Measurements from ENCODE around the gene COL11A2.

The COL11A2 gene

DNA sequence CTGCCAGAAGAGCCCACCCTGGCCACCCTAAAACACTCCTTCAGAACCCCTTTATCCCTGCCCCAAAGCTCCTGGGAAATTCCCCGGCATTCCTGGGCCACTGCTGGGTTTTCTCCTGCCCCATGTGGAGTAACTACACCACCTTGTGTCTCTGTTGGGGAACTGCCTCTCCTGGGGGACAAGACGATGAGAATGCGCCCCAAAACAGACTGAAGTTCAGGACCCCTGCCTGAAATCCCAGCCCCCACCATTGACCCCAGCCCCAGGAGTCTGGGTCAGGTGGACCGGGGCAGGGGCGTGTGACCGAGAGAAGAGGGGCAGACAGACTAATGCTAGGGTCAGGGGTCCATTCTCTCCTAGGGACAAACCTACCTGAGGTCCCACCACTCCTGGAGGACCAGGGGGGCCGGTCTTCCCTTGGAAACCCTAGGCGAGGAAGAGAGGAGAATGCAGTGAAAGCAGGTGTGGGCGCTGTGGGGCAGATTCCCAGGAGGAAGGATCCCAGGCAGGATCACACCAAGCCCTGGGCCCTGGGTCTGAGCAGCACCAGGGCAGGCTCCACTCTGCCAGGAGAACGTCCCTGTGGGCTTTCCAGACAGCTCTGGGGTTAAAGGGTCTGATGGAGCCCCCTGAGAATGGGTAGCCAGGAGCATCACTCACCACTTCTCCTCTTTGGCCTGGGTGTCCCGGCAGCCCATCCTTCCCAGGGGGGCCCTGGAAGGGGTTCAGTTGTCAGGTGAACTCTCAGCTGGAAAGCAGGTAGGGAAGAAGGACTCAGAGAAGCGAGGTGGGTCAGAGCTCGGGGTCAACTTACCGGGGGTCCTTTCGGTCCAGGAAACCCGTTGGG is 19.4 kb downstream of the COL11A2 start:
- in situ Hi-C loops (cut with HindIII; ENCODE audit: low sequenced_read_pairs), result no loop called here

- in situ Hi-C loops (cut with HindIII; ENCODE audit: low sequenced_read_pairs), result no loop called here
Observed at GRCh38 chr6:33171880-33172687, 20.2 kb downstream of the COL11A2 start.

DNA sequence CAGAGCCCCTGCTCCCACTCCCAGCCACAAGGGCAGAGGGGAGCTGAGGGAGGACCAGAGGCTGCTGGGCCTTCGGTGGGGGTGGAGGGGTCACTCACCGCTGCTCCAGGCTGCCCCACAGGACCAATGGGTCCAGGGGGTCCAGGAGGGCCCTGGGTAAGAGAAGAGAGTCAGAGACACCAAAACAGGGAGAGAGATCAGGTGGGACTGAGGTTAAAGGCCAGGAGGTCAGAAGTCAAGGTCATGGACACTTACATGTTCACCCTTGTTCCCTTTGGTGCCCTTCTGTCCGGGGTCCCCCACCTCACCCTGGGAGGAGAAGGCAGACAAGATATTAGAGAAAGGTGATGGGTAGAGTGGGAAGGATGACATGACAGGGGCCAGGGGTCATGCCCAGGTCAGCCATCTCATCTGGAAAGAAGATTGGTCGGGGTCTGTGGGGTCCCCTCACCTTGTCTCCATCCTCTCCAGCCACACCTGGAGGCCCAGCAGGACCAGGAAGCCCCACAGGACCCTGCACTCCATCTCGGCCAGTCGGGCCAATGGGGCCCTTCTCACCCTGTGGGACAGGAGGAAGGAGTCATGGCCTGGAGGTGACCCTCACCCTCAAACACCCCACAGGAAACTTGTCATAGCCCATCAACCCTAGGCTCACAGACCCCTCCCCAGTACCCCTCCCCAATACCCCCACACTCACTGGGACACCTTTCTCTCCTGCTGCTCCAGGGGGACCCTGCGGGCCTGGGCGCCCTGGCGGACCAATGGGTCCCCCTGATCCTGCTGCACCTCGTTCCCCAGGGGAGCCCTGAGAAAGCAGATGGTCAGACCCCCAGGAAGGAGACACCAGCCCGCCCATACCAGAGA is 21.0 kb downstream of the COL11A2 start:
- in situ Hi-C loops (cut with HindIII; ENCODE audit: low sequenced_read_pairs), result no loop called here

- in situ Hi-C loops (cut with HindIII; ENCODE audit: low sequenced_read_pairs), result no loop called here
Observed at GRCh38 chr6:33170176-33171015, 21.9 kb downstream of the COL11A2 start.

DNA sequence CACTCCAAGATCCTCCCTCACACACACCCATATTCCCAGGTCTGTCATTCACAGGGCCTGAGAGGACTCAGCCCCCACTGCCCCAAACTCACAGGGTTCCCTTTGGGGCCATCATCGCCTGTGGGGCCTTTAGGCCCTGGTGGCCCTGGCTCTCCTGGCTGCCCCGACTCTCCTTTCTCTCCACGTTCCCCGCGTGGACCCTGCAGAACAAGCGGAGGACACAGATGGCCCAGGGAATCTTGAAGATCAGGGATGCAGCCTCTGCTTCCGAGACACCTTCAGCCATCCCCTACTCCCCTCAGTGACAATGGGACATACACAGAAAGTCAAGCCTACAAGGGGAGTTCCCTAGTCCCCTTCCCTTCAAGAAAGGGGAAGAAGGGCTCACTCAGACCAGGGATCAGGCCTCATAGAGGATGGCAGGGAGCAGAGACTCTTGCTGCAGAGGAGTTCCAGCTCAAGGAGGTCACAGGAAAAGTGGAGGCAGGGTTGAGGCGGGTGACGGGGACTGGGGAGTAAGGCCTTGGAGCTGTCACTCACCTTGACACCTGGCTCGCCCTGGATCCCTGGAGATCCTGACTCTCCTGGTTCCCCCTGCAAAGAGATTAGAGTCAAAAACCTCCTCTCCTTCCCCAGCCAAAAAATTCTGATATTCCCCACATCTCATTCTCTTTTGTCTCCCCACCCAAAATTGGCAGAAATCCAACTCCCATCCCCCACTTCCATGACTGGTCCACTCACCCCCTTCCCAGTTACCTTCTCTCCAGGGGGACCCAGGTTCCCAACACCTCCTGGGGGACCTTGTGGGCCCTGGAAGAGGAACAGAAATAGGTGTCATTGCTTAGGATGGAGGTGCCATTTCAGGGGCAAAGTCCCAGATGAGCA is 22.7 kb downstream of the COL11A2 start:
- in situ Hi-C loops (cut with HindIII; ENCODE audit: low sequenced_read_pairs), result no loop called here

- in situ Hi-C loops (cut with HindIII; ENCODE audit: low sequenced_read_pairs), result no loop called here
Observed at GRCh38 chr6:33168639-33169038, 23.6 kb downstream of the COL11A2 start.

- in situ Hi-C loops (cut with HindIII; ENCODE audit: low sequenced_read_pairs), result no loop called here
Observed at GRCh38 chr6:33168284-33168601, 24.0 kb downstream of the COL11A2 start.

GRCh38 chr6:33167374-33168283 is 24.6 kb downstream of the COL11A2 start:
- in situ Hi-C loops (cut with HindIII; ENCODE audit: low sequenced_read_pairs), result no loop called here

- in situ Hi-C loops (cut with HindIII; ENCODE audit: low sequenced_read_pairs), result no loop called here
Observed at GRCh38 chr6:33166811-33167210, 25.5 kb downstream of the COL11A2 start.

GRCh38 chr6:33166363-33166762 is 25.9 kb downstream of the COL11A2 start:
- in situ Hi-C loops (cut with HindIII; ENCODE audit: low sequenced_read_pairs), result no loop called here

DNA sequence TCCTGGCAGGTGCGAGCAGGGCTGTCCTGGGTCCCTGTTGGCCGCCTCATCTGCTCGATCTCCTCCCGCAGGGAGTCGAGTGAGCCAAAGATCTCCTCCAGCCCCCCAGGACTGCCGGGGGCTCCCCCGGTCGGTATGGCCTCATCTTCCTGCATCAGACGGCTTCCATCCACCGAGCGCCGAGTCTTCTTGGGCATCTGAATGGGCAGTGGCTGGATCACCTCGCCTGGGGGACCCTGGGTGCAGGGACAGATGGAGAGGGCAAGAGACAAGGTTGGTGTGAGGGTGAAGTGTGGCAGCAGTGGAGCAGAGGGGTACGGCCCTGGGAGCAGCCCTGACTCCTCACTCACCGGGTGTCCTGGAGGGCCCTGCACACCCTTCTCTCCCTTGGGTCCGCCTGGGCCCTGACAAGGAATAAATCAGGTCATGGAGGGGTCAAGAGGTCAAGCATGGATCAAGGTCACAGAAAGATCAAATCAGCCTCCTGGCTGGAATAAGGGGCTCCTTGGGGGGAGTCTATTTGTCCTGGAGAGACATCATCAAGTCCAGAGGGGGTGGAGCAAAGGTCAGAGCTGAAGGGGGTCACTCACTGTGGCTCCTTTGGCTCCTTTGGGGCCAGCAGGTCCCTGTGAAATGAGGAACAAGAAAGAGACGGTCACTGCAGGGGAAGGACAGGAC is 26.5 kb downstream of the COL11A2 start:
- in situ Hi-C loops (cut with HindIII; ENCODE audit: low sequenced_read_pairs), result no loop called here

GRCh38 chr6:33164665-33165373 is 27.4 kb downstream of the COL11A2 start:
- in situ Hi-C loops (cut with HindIII; ENCODE audit: low sequenced_read_pairs), result no loop called here

DNA sequence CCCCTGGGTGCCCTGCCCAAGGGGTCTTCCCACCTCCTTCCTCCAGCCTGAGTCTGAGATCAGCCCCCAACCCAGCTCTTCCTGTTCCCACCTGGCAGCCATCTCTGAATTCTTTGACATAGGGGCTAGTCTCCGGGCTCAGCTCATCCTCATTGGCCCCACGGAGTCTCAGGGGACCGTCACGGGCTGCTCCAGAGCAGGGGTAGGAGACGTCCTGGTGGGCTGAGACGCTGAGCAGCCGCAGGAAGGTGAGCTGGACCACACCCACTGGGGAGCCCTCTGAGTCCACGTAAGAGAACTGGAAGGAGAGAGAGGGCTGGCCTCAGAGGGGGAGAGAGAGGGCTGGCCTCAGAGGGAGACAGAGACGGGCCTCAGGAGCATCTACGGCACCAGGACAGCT is 28.1 kb downstream of the COL11A2 start:
- in situ Hi-C loops (cut with HindIII; ENCODE audit: low sequenced_read_pairs), result no loop called here

DNA sequence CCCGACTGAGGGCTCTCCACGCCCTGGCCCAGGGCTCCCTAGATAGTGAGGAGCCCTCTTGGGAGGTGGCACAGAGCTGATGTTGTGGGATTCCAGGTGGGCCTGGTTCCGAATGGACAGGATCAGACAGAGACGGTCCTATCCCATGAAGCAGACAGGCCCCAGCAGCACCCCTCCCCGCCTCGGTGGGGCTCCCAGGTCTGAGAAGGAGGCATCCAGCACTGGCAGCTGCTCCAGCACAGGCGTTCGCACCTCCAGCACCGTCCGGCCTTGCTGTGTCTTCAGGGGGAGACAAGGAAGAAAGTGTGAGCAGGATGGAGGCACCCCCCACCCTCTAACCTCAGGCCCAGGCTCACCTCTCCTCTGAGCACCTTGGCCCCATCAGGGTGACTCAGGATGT is 28.7 kb downstream of the COL11A2 start:
- in situ Hi-C loops (cut with HindIII; ENCODE audit: low sequenced_read_pairs), result no loop called here

- in situ Hi-C loops (cut with HindIII; ENCODE audit: low sequenced_read_pairs), result no loop called here
Observed at GRCh38 chr6:33161354-33162331, 30.6 kb downstream of the COL11A2 start.

DNA sequence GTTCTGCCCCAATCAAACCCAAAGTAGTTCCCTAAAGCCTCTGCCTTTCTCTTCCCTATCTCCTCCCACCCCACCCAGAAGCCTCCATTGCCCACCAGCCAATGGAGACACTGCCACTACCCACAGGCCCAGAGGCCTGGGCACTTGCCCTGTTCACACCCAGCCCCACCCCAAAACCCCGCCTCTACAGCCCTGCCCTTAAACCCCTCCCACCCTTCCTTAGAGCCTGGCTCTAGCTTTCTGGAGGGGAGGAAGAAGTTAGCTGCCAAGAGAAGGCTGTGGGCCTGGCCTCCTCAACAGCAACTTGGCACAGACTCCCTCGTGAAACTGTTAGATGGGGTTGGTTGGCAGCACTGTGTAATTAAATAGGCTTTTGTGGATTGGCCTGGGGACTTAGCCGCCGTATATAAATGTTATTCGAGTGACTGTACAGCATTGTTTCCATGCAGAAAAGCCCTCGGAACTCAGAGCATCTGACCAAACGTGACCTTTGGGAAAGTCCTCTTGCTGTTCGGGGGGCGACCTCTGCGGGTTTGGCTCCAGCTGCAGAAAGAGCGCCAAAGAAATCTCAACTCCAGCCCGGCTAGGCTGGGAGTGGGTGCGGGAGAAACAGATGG is 31.4 kb downstream of the COL11A2 start:
- in situ Hi-C loops (cut with HindIII; ENCODE audit: low sequenced_read_pairs), result no loop called here

All from endothelial cell of hepatic sinusoid (primary cell).